GM21390 (cell line): ENCODE results near the gene CACNG4.
"Not testable (repeated sequence)": the region's sequence is repeated elsewhere in the genome, so short reads cannot be mapped to it uniquely, and the experiment has no call there.

Experiments
- ATAC-seq: cut with Tn5 transposase; IDR thresholded peaks from one replicate; pipeline ENCODE4 v1.9.1; 2021; ENCODE audit not compliant: unreplicated experiment

Gene CACNG4

DNA sequence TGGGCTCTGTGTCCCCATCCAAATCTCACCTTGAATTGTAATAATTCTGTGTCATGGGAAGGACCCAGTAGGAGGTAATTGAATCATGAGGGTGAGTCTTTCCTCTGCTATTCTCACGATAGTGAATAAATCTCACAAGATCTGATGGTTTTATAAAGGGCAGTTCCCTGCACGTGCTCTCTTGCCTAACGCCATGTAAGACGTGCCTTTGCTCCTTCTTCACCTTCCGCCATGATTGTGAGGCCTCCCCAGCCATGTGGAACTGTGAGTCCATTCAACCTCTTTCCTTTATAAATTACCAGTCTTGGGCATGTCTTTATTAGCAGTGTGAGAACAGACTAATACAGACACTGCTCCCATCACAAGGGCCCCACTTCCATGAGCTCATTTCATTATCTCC, 76.6 kb downstream of the CACNG4 start:
- ATAC-seq: not testable (repeated sequence)

DNA sequence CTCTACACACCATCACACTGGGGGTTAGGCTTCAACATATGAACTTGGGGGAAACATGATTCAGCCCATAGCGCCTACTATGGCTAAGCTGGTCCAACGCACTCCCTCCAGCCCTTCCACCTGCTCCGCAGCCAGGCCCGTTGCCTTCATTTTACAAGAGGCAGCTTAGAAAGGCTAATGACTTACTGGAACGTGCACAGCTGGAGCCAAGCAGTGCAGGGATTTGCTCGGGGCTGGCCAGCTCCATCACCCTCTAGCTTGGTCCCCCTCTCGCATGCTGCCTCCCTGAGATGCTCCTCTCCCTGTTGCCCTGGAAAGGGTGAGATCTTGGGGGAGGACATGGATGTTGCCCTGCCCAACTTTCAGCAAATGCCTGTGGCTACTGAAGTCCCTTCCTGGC, 77.0 kb downstream of the CACNG4 start:
- no peak for ATAC-seq

DNA sequence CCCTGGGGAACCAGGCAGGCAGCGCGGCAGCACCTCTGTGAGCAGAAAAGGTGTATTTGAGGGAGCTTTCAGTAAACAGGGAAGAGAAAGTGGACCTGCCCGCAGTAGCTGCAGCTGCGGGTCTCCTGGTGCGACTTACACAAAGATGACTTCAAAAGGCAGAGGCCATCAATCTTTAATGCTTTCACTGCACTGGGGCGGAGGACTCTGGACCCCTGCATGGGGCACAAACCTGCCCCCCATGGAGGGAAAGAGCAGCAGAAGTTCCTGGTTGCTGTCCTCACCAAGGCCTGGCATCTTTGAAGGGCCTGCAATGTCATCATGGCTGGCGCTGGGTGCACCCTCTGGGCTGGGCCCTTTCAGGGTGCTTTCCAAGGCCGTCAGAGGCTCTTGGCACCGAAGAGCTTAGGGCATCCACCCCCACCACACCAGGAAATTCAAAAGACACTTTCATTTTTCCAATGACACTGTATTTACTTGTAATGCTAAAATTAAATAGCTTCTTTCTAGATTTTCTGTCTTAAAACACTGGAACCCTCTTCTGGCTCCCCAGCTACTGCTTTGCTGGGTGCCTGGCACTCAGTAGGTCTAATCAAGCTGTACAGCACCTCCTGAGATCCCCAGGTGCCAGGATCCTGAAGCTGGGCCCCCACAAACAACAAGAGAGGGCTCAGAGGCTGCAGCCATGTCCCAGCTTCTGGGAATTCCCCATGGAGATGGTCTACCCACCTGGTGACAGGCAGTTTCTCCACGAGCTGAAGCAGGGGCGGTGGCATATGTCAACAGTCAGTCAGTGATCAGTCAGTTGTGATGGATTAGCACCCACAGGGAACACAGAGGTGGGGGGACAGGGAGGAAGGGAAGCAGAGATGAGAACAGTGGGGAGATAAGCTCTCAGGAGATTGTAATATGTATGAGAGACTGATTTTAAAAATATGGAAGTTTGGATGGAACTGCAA, 77.7 kb downstream of the CACNG4 start:
- ATAC-seq: no peak

DNA sequence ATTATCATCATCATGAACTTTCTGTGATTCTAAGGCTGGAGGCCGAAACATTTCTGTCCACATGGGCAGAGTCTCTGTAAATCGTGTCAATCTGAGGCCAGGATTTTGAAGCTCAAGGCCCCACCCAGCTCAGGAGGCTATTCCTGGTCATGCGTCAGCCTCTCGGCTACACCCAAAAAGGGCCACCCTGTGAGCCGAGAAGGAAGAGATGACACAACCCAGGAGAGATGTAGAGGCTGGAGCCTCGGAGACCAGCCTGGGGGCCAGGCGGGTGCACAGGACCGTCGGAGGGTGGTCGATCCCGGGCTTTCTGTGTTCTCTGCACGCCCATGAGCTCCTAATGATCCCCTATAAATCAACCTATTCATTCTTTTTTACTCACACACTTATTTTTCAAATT, 78.8 kb downstream of the CACNG4 start:
- ATAC-seq: no peak

DNA sequence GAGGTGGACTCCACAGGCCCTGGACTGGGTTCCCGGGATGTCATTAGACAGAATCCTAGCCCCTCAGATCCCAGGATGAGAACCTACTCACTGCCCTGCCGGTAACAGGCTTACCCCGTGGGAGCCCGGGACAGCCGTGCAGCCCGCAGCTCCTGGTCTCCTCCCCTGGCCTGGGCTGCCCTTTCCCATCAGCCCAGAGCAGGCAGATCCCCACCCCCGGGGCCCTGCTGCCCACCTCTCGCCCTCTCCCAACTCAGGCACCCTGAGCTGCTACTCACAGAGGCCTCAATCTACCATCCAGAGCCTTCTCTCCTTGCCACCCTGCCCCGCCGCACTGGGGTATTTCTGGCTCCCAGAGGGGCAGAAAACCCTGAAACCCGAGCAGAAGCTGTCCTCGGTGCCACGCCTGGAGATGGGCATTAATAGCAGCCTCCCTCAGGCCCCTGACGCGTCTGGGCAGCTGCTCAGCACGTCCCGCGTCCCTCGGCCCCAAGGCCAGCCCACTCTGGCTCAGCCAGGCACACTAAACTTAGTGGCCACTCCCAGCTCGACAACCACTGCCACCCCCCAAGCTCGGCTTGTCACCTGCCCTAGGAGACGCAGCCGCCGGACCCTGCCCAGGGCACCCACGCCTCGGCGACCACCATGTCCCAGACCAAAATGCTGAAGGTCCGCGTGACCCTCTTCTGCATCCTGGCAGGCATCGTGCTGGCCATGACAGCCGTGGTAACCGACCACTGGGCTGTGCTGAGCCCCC, 79.7 kb downstream of the CACNG4 start, which contains the start of gene CACNG1:
Gene CACNG1, plus strand, starts transcription at position 539 of the 757 bp plus-strand sequence. Its CDS starts 107 bp downstream, at position 646.
- ATAC-seq: no peak

DNA sequence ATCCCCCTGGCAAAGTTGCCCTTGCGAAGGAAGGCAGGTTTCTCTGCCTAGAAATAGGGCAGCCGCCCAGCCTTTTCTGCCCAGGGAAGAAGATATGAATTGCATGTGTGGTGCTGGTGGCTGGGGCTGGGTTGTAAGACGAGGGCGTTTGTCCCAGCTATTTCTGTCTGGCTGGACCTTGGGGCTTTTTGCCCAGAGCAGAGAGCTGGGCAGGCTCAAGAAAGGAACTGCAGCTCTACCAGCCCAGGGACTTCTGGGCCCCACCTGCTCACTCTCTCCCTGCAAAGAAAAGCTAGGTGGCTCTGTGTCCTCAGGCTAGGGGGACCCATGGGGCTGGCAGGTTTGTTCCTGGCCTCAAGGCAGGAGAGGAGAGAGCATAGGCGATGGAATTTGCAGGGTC, 80.4 kb downstream of the CACNG4 start:
- no peak for ATAC-seq

DNA sequence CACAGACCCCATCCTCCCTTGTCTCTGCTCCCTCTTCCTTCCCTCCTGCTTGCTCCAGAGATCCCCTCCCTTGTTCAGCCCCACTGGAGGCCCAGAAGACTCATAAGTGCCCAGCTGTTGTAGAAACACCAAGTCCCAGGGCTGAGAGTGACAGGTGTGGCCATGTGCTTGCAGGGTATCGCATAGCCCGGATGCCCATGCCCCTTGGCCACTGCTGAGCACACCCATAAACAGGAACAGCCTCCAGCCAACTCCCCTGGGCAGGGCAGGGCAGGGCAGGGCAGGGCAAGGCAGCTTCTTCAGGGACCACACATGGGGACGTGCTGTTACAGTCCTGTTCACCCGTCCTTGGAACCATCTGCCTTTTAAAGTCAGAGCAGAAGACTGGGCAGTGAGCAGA, 81.9 kb downstream of the CACNG4 start:
- no peak for ATAC-seq

DNA sequence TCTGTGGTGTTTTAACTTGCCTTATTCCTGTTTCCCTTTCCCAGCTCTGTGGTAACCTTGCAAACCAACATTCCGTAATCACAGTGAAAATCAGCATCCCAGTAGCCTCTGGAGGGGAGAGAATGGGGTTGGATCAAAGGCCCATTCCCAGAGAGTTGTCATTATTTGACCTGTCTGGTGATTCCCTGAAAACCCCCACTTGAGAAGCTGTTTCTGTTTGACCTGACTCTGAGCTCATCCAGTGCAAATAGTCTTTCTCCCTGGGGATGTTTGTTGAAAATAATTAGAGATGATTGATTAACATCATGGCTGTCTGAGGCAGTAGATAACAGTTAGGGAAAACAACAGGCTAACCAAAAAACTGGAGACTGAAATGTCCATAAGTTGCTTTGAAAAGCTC, 82.9 kb downstream of the CACNG4 start:
- no peak for ATAC-seq

DNA sequence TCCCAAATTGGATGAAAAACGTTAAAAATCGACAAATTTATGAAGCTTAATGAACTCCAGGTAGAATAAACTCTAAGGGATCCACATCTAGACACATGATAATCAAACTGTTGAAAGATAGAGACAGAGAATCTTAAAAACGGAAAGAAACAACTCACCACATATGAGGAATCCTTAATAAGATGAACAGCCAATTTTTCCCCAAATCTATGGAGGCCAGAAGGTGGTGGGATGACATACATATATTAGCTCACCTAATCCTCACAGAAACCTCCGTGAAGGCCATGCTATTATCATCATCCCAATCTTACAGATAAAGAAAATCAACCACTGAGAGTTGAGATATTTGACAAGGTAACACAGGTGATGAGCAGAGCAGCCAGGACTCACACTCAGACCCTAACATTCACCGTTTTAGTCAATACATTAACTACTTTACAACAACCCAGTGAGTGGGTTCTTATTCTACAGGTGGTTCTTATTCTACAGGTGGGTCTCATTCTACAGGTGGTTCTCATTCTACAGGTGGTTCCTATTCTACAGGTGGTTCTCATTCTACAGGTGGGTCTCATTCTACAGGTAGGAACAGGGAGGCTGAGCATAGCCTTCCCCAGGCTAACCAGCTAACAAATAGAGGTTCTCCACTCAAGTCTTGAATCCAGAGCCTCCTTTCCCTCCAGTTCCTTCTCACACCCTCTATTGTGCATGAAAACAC, 84.7 kb downstream of the CACNG4 start:
- ATAC-seq: no peak

DNA sequence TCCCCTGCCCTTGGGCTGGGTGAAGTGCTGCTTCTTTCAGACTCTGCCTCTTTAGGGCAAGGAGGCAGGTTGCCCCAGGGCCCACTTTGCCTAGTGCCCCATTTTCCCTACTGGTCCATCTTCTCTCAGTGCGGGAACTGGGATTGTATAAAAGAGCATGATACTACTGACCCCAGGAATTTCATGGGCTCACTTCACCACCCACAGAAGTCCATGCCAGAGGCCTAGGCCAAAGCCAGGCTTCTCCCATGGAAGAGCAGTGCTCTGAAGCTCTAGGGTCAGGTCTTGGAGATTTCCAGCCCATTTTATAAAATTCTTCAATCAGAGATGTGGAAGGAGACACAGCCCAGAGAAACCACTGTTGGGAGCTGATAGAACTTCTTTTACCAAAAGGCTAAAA, 85.6 kb downstream of the CACNG4 start:
- no peak for ATAC-seq

DNA sequence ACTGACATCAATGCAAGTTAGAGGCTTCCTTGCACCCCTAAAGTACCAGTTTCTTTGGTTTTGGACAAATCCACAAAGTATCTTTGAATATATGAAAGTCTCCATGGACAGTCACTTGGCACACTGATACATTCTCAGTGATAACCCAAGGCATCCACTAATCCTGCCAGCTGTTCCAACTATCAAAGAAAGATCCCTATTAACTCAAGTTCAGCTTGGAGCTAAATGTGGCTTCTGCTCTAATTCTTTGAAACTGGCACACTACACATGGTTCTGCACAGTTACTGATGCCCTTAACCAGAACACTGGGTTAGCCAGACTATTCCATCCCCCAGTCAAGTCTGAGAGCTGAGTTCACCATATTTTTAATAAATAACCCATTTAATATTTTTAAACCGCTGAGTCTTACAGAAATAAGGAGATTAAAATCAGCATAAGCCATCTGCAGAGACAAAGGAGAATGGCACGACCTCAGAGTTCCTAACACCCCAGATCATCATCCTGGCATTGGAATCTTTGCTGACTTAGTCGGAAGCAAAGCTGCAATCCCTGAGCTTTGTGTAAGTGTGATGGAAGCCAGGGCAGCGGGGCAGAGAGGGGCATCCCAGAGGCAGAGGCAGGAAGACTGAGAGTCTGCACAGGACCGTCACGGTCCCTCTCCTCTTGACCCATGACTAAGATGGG, 86.1 kb downstream of the CACNG4 start:
- no peak for ATAC-seq

DNA sequence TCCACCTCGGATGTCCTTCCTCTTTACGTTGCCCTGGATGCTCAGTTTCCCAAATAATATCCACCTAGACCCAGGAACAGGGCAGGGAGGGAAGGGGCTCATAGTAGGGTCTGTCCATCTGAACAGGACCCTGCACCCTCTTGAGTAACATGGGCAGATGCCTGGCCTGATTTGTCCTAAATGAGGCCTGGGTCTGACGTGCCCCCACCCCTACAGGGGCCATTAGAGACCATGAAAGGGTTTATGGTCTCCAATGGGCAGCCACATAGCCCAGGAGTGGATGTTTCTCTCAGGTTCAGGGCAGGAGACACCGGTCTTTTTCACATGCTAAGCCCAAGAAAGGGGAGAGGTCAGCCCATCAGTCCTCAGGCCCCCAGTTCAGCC, 86.6 kb downstream of the CACNG4 start:
- no peak for ATAC-seq

DNA sequence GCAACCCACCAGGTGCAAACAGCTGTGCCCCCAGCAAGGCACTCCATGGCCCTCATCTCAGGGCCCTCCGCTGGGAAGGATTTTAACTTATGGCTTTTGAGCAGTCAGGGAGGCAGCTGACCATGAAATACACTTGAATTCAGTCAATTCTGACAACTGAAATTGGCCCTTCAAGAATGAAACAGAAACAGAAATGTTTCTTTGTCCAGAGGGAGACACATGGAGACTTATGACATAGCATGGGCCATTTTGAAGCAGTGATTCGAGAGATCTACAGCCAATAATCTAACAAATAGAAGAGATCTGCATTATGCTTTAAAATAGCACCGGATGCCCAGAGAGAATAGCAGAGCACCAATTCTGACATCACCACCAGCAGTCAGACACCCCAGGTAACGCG, 87.3 kb downstream of the CACNG4 start:
- no peak for ATAC-seq

DNA sequence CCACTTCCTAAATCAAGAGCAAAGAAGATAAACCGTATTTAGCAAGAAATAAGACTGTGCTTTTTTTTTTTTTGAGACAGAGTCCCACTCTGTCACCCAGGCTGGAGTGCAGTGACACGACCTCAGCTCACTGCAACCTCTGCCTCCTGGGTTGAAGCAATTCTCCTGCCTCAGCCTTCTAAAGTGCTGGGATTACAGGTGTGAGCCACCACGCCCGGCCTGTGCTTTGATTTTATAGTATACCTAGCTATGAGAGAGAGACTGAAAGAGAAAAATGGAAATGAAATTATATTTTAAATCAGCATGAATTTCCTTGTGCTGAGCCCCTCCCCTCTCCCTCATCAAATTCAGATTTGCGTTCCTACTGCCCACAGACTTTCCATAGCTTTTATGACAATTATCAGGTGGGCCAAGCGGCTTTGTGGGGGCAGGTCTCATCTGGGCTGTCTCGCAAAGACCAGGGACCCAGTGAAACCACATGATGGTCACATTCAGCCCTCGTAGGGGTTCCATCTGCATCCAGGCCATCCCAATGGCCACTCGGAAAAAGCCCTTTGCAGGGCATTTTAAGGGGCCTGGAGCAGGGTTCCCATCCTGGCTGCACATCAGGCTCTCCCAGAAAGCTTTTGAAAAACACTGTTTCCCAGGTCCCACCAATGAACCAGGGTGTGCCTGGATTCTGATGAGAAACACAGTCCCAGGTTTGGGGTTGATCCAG, 88.4 kb downstream of the CACNG4 start:
- ATAC-seq: no peak

DNA sequence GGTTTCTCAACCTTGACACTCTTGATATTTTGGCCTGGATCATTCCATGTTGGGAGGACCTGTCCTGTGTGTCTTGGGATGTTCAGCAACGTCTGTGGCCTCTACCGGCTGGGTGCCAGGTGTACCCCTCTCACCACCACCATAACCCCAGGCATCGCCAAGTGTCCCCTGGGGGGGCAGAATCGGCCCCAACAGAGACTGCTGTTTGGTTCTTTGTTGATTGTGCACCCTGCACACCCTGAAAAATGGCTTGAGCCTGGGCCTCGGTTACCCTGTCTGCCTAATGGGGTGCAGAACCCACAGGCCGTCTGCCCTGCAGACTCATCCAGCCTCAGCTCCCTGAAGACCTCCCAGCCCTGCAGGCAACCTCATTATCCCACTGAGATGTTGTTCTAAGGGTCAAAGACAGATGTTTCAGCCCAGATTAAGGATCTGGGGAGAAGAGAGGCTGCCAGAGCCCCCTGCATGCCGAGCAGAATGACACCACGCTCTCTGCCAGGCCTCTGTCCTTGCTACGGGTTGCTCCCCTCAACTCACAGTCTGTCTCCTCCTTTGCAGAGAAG, 89.0 kb downstream of the CACNG4 start:
- no peak for ATAC-seq

DNA sequence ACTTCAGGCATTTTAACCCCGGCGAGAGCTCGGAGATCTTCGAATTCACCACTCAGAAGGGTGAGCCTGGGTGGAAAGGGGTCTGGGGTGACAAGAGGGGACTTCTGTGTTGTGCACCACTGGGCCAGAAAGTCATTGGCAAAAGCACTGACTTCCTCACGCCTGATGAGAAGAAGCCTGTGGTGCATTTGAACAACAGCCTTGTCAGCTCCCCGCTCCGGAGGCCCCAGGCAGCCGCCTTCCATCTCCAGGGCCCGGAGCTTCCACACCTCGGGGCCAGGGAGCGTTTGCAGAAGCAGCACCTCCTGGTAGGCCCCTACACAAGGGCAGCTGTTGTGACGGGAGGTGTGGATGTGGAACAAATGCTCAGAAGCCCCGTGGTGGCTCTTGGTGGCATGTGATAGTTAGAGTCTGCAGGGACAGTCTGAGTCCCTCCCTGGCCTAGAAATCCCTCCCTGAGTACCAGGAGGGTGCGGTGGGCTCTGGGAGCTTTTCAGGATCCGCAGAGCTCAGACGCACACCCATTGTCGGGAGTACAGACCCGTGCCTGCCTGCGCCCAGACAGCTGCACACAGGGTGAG, 89.6 kb downstream of the CACNG4 start:
- ATAC-seq: no peak

DNA sequence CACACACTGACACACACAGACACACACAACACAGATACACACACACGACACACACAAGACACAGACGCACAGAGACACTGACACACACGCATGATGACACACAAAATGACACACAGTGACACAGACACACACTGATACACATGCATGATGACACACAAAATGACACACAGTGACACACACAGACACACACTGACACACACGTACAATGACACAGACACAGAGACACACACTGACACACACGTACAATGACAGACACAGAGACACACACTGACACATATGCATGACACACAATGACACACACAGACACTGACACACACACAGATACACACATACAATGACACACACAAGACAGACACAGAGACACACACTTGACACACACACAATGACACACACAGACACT, 90.1 kb downstream of the CACNG4 start:
- no peak for ATAC-seq

DNA sequence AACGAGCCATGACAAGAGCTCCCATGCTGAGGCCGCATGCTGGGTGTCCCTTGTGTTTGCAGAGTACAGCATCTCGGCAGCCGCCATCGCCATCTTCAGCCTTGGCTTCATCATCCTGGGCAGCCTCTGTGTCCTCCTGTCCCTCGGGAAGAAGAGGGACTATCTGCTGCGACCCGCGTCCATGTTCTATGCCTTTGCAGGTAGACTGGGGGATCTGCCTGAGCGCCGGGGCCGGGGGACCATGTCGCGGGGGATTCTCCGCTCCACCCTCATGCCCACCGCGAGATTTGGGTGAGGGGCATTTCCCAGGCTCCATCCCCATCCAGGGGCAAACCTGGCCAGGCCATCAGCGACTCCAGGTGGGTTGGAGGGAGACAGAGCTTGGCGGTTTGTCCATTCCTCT, 90.5 kb downstream of the CACNG4 start:
- no peak for ATAC-seq
